Activated CD4-positive, alpha-beta T cell treated with anti-CD3 and anti-CD28 coated beads, Interleukin-2, amount 50 U/mL, for 16 hours (primary cell): Measurements from ENCODE around the gene CLEC11A.
"Not testable (repeated sequence)": the region's sequence is repeated elsewhere in the genome, so short reads cannot be mapped to it uniquely, and the experiment has no call there.

Experiments used
- DNase-seq: peaks from one replicate; pipeline ENCODE4 v3.0.0-alpha.2; 2020

CLEC11A gene

DNA sequence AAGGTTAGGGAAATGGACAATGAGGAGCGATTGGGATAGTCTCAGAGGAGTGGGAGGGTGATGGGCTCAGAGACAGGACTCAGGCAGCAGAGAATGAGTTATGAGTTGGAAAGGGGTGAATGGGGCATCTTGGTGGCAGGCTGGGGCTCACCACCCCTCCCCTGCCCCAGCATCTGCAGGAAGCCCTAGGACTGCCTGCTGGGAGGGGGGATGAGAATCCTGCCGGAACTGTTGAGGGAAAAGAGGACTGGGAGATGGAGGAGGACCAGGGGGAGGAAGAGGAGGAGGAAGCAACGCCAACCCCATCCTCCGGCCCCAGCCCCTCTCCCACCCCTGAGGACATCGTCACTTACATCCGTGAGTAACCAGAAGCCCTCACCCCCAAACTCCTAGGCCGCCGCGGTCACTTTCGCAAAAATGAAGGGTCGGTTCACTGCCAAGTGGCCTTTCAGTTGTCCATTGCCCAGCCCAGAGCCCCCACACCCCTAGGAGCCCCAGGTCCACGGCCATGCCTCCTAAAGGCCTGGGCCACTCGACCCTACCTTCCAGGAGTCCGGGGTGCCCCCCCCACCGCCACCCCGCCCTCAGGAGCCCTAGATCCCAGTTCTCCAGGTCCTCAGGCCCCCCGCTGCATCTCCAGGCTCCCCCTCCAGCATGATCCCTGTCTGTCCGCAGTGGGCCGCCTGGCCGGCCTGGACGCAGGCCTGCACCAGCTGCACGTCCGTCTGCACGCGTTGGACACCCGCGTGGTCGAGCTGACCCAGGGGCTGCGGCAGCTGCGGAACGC is 764 bp downstream of the CLEC11A start:
- no peak for DNase-seq

DNA sequence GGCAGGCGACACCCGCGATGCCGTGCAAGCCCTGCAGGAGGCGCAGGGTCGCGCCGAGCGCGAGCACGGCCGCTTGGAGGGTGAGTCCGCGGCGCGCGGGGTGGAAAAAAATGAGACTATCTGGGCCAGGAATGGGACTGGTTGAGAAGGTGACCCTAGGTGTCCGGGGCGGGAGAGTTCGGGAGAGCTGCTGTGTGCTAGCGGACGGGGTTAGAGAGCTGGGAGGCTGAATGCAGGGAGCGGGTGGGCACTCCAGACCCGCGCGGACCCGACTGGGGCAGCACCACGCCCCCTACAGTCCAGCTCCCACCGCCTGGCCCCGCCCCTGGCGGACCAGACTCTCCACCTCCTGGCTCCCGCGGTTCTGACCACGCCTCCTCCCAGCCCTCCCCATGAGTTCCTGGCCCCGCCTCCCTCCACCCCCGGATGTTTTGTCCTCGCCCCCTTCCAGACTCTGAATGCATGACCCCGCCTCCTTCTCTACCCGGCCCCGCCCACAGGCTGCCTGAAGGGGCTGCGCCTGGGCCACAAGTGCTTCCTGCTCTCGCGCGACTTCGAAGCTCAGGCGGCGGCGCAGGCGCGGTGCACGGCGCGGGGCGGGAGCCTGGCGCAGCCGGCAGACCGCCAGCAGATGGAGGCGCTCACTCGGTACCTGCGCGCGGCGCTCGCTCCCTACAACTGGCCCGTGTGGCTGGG is 1.5 kb downstream of the CLEC11A start:
- DNase-seq = peak; percentile 99

- no peak for DNase-seq
Observed at GRCh38 chr19:50725218-50725910, 2.2 kb downstream of the CLEC11A start.

GRCh38 chr19:50725911-50726230 is 2.7 kb downstream of the CLEC11A start:
- no peak for DNase-seq

GRCh38 chr19:50728084-50728737 is 5.0 kb downstream of the CLEC11A start:
- peak; percentile 86 for DNase-seq

DNA sequence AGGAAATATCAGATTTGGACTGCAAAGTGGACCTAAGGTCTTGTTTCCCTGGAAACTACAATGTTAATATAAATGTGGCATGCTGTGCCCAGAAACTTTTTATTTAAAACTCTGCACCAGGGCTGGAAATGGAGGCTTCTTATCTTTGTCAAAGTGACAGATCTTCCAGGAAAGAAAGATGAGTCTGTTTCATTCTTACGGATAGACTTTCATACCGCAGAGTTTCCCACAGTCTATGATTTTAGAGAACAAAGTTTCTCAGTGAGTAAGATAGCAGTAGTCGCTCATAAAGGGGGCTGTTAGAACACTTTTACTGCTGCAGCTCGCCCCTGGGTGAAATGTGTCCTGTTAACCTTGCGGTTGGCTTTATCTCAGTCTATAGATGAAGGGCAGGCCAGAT is 6.7 kb downstream of the CLEC11A start:
- peak; percentile 42 for DNase-seq

DNA sequence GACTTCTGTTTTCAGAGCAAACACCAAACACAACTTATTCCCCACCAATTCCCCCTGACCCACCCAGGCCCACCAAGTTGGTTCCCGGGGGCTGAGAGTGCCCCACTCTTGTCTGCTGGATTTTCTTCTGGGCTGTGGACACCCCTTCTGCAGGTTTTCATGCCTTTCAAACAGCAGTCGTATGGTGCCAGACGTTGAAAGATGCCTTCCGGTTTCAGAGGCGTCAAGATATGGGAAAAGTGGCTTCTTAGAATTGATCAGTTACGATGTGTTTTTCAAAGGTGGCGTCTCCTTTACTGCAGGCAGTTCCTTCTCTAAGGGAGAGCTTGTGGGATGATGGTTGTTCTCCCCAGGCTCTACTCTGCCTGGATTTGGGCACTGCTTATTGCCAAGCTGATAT is 12.7 kb downstream of the CLEC11A start:
- DNase-seq = no peak

- DNase-seq = no peak
Observed at GRCh38 chr19:50736338-50736737, 13.2 kb downstream of the CLEC11A start.

DNA sequence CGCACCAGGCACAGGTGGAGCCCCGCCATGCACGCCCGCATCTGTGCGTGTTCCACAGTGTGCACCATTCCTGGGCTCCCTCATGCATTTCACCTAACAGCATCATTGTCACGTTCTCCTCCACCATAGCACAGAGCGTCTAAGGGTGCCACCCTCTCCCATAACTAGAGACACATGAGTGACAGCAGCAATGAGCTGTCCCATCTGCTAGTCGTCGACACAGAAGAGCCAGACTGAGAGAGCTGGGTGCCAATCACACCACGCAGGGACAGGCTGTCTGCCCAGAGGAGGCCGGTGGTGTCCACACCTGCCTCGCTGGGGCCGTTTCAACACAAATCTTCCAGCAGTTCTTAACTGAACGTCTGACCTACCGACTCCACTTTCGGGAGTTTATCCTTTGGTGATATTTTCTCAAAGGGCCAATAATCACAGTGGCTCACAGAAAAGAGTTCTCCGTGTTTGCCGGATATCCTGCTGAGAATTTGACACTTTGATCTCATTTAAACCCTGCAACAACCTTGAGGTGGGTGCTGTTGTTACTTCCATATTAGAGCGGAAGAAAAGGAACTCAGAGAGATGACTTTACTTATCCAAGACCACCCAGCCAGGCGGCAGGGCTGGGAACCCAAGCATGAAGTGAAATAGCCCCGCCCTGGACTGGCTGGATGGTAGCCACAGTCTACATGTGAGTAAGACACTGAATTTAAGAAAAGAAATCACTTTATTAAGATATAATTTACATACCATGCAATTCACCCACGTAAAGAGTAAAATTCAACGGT is 16.2 kb downstream of the CLEC11A start:
- DNase-seq = no peak

DNA sequence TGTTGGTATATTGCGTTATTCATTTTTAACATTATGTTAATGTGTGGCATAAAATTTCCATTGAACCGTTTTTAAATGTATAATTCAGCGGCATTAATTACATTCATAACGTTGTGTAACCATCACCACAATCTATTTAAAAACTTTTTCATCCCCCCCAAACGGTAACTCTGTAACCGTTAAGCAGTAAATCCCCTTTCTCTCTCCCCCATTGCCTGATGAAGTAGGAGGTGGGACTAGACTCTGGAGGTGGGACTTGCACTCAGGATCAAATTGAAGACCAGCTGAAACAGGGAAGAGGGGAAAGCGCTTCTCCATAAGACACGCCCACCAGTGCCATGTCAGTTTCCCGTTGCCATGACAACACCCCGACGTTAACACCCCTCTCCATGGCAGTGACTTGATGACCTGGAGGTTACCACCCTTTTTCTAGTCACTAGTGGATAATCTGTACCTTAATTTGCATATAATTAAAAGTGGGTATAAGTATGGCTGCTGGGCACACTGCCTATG is 16.8 kb downstream of the CLEC11A start:
- no peak for DNase-seq

DNA sequence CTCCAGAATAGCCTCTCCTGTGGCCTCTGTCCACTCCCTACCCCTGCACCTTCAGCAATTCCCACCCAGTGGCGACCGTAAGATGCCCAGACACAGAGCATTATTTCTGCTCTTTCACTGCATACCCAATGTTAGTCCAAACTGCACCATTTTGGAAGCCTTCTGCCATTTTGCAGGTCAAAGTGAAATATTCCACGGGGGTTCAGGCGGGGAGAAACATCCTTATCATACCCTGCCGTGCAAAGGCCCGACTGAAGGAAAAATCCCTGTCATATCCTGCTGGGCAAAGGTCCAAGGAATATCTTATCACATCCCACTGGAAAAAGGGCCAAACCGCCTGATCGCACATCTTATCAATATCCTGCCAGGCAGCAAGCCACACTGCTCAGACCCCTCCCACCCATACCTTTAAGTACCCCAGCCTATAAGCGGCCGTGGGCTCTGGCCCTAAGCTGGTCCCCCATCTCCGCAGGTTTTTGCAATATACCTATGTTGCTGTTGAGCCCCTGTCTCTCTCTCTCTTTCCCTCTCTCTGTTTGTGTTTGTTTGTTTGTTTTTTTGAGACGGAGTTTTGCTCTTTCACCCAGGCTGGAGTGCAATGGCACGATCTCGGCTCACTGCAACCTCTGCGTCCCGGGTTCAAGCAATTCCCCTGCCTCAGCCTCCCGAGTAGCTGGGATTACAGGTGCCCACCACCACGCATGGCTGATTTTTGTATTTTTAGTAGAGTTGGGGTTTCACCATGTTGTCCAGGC is 18.2 kb downstream of the CLEC11A start:
- DNase-seq = no peak

DNA sequence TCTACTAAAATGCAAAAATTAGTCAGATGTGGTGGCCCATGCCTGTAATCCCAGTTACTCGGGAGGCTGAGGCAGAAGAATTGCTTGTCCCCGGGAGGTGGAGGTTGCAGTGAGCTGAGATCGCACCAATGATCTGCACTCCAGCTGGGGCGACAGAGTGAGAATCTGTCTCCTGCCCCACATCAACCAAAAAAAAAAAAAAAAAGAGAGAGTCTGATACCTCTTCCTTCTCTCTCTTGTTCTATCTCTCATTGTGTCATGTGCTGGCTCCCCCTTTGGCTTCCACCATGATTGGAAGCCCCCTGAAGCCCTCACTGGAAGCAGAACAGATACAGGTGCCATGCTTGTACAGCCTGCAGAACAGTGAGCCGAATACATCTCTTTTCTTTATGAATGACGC is 20.4 kb downstream of the CLEC11A start:
- DNase-seq = no peak

DNA sequence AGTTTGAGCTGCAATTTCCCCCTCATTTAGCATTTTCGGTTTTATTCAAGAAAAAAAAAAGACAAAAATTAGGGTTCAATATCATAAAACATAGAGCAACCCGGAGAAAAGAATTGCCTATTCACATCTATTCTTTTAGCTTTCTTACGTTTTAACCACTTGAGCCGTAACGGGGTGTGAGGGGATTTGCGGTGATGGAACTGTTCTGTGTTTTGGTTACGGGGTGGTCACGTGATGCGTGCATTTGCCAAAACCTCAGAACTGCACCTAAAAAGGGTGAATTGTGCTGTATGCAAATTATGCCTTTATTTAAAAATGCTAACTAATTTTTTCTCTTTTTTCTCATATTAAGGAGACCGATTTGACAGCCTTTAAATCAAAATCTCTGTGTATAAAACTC is 22.1 kb downstream of the CLEC11A start:
- DNase-seq = no peak

- not testable (repeated sequence) for DNase-seq
Observed at GRCh38 chr19:50747141-50747540, 24.0 kb downstream of the CLEC11A start.

- DNase-seq = no peak
Observed at GRCh38 chr19:50749490-50749889, 26.3 kb downstream of the CLEC11A start.

- DNase-seq = no peak
Observed at GRCh38 chr19:50750010-50750409, 26.8 kb downstream of the CLEC11A start.

DNA sequence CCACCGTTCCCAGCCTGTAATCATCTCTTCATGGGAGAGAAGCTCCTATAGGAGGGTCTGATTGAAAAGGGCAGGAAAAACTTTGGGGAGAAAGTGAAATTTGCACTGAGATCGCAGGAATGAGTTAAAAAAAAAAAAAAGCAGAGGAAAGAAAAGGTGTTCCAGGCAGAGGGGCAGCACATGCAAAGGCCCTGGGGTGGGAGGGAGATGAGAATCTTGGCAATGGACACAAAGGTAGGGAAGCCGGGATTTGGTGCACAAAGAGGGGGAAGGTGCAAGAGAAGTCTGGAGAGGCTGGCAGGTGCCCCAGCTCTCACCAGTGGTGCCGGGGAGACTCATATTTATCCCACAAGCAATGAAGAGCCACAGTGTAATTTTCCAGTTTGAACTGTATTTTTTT is 30.7 kb downstream of the CLEC11A start:
- no peak for DNase-seq

- DNase-seq = not testable (repeated sequence)
Observed at GRCh38 chr19:50756244-50756643, 33.1 kb downstream of the CLEC11A start.

- not testable (repeated sequence) for DNase-seq
Observed at GRCh38 chr19:50757624-50758023, 34.5 kb downstream of the CLEC11A start.

DNA sequence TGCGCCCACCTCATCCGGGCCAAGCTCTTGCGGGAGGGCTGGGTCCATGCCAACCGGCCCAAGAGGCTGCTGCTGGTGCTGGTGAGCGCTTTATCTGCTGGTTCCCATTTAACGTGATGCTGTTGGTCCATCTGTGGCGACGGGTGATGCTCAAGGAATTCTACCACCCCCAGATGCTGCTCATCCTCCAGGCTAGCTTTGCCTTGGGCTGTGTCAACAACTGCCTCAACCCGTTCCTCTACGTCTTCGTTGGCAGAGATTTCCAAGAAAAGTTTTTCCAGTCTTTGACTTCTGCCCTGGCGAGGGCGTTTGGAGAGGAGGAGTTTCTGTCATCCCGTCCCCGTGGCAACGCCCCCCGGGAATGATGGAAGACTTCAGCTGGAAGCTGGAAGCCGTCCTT is 35.9 kb downstream of the CLEC11A start:
- DNase-seq = not testable (repeated sequence)

- peak; percentile 42 for DNase-seq
Observed at GRCh38 chr19:50759886-50760285, 36.7 kb downstream of the CLEC11A start.

DNA sequence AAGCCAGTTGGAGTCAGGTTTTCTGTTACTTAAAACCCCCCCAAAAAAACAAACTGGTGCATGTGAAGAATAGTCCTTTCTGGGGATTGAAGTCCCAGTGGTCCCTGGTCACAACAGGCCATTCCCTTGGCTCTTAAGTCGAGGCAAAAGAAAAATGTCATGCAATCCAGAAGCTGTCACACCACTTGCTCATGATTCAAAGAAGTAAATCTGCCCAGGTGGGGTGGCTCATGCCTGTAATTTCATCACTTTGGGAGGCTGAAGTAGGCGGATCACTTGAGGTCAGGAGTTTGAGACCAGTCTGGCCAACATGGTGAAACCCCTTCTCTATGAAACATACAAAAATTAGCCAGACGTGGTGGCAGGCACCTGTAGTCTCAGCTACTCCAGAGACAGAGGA is 38.3 kb downstream of the CLEC11A start:
- DNase-seq = not testable (repeated sequence)
